ENCODE data around the gene SYDE2.

SYDE2 gene

DNA sequence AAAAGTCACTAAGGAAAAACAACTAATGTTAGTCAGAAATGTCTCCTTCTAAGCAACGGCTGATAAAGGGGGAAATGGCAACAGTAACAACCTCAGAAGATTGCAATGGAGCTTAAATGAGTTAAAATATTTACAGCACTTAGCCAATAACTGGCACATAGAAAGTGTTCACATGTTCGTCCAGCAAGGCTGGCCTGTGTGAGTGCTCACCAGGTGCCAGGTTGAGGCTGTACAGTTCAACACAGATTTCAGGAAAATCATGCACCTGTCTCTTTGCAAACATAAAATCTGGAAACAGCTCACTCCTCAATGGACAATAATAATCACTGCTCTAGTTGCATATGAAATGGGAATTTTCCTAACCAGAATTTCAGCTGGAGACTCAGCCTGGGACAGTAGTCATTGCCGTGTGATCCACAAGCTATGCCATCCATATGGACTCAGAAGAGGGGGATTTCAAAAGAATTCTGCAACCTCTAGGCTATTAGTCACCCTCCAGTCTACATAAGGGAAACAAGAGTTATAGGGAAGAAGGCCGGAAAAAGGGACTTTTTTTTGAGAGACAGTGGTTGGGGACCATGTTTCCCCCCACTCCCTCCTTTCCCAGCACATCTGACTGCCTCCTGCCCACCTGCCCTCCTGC, 68.6 kb downstream of the SYDE2 start:
- Histone ChIP-seq H3K4me1 (ENCODE audit: low read depth, poor library complexity, severe bottlenecking) (no peaks in the 10 kb centered on the region), H3K27me3 (ENCODE audit: insufficient read depth, low read depth) (no peaks in the 10 kb centered on the region), H3K4me2 (no peak overlapping the region), H4K20me1 (ENCODE audit: insufficient read depth) (no peaks in the 10 kb centered on the region), H3K4me3 (IDR thresholded peaks at IDR 0.05; ENCODE audit: insufficient read depth, low read depth, low read length) (no peak overlapping the region), H3K79me2 (ENCODE audit: insufficient read depth, low read depth) (no peaks in the 10 kb centered on the region), H3K27ac (no peak overlapping the region), H3K36me3 (ENCODE audit: insufficient read depth) (no peaks in the 10 kb centered on the region), H2AFZ (ENCODE audit: low read depth) (no peak overlapping the region), H3K9ac (no peak overlapping the region)
- TF ChIP-seq, protein P1, sequence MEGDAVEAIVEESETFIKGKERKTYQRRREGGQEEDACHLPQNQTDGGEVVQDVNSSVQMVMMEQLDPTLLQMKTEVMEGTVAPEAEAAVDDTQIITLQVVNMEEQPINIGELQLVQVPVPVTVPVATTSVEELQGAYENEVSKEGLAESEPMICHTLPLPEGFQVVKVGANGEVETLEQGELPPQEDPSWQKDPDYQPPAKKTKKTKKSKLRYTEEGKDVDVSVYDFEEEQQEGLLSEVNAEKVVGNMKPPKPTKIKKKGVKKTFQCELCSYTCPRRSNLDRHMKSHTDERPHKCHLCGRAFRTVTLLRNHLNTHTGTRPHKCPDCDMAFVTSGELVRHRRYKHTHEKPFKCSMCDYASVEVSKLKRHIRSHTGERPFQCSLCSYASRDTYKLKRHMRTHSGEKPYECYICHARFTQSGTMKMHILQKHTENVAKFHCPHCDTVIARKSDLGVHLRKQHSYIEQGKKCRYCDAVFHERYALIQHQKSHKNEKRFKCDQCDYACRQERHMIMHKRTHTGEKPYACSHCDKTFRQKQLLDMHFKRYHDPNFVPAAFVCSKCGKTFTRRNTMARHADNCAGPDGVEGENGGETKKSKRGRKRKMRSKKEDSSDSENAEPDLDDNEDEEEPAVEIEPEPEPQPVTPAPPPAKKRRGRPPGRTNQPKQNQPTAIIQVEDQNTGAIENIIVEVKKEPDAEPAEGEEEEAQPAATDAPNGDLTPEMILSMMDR (conservative IDR thresholded peaks at IDR 0.05; ENCODE audit: low read depth, low read length): no peak

DNA sequence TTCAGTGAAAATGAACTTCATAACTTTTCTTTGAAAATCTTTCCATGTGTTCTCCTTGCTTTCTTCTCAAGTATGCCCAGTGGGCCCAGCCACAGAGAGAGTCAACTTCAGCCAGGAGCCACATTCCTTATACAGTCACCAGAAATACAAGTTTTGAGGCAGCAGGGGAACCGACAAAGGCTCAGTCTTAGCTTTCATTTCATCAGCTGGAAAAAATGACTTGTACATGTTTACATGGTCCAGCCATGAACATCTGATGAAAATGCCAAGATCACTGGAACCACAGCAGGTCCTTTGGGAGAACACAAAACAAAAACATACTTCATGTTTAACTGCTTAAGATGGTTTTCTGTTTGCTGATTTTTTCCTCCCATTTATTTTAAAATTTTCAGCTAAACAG, 72.5 kb downstream of the SYDE2 start:
- H2AFZ ChIP-seq (ENCODE audit: low read depth): no peak overlapping the region
- no peak overlapping the region for H3K9ac ChIP-seq
- TF ChIP-seq, protein P1 (conservative IDR thresholded peaks at IDR 0.05; ENCODE audit: low read depth, low read length): no peak
- H3K4me2 ChIP-seq: no peak overlapping the region
- H3K27me3 ChIP-seq (ENCODE audit: insufficient read depth, low read depth): no peaks in the 10 kb centered on the region
- no peaks in the 10 kb centered on the region for H4K20me1 ChIP-seq (ENCODE audit: insufficient read depth)
- H3K4me3 ChIP-seq (IDR thresholded peaks at IDR 0.05; ENCODE audit: insufficient read depth, low read depth, low read length): no peak overlapping the region
- H3K4me1 ChIP-seq (ENCODE audit: low read depth, poor library complexity, severe bottlenecking): no peaks in the 10 kb centered on the region
- H3K27ac ChIP-seq: no peak overlapping the region
- no peaks in the 10 kb centered on the region for H3K36me3 ChIP-seq (ENCODE audit: insufficient read depth)
- no peaks in the 10 kb centered on the region for H3K79me2 ChIP-seq (ENCODE audit: insufficient read depth, low read depth)

DNA sequence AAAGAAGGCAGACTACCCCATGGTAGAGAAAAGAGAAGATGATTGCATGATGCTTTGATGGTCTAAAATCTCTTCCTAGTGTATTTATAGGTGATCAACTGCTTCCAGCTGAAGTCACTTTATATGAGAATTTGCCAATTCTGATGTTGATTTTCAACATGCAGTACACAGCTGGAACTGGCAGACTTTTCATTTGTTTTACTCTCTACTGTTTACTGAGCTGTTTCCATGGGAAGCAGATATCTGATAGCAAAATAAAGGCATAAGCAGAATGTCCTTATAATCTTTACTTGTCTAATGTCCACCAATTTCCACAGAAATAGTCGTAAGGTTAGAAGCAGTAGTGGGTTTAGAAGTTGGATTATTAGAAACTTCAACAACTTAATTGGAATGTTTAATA, 74.9 kb downstream of the SYDE2 start:
- Histone ChIP-seq H3K27ac (no peak overlapping the region), H3K9ac (no peak overlapping the region), H2AFZ (ENCODE audit: low read depth) (no peak overlapping the region), H3K79me2 (ENCODE audit: insufficient read depth, low read depth) (no peaks in the 10 kb centered on the region), H4K20me1 (ENCODE audit: insufficient read depth) (no peaks in the 10 kb centered on the region), H3K4me2 (no peak overlapping the region), H3K4me3 (IDR thresholded peaks at IDR 0.05; ENCODE audit: insufficient read depth, low read depth, low read length) (no peak overlapping the region), H3K4me1 (ENCODE audit: low read depth, poor library complexity, severe bottlenecking) (no peaks in the 10 kb centered on the region), H3K27me3 (ENCODE audit: insufficient read depth, low read depth) (no peaks in the 10 kb centered on the region), H3K36me3 (ENCODE audit: insufficient read depth) (no peaks in the 10 kb centered on the region)
- TF ChIP-seq, protein P1 (conservative IDR thresholded peaks at IDR 0.05; ENCODE audit: low read depth, low read length): no peak

DNA sequence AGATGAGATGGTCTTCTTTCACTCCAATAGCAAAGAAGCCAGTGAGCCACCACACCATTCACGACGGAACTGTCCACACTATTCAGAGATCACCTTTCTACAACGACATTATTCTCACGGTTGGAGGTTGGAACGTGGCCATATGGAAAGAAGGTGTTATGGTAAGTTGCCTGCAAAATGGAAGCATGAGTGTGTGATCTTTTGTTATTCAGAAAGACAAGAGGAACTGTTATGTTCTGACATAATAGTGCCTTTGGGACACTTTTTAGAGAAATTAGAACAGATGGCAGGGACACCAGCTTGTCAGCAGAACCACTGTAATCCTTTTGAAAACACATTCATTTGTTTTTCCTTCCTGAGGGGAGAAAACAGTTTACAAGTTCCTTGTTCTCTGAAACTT, 76.7 kb downstream of the SYDE2 start:
- TF ChIP-seq, protein P1 (conservative IDR thresholded peaks at IDR 0.05; ENCODE audit: low read depth, low read length): no peak
- Histone ChIP-seq H3K9ac (no peak overlapping the region), H3K79me2 (ENCODE audit: insufficient read depth, low read depth) (no peaks in the 10 kb centered on the region), H3K4me3 (IDR thresholded peaks at IDR 0.05; ENCODE audit: insufficient read depth, low read depth, low read length) (no peak overlapping the region), H2AFZ (ENCODE audit: low read depth) (no peak overlapping the region), H4K20me1 (ENCODE audit: insufficient read depth) (no peaks in the 10 kb centered on the region), H3K27ac (no peak overlapping the region), H3K4me2 (no peak overlapping the region), H3K36me3 (ENCODE audit: insufficient read depth) (no peaks in the 10 kb centered on the region), H3K27me3 (ENCODE audit: insufficient read depth, low read depth) (no peaks in the 10 kb centered on the region), H3K4me1 (ENCODE audit: low read depth, poor library complexity, severe bottlenecking) (no peaks in the 10 kb centered on the region)
